Keratinocyte (primary cell): ENCODE data around the gene FBXO9.

ENCODE experiments used
- EZH2 ChIP-seq: IDR thresholded peaks from one replicate; pipeline ENCODE4 v1.6.1; 2012; ENCODE audit warnings: inconsistent platforms, mild to moderate bottlenecking, low read length, moderate library complexity
- TF ChIP-seq, protein P1 (sequence below), 3 experiments: IDR thresholded peaks in 1 of 3; conservative IDR thresholded peaks in 1 of 3; optimal IDR thresholded peaks in 1 of 3; 2 replicates in 2 of 3; 3 replicates in 1 of 3; pipeline versions ENCODE3 to v1.5.1; 2011; ENCODE audit warnings: low read length in 3 of 3, mild to moderate bottlenecking in 3 of 3, moderate library complexity in 2 of 3, control low read depth in 1 of 3, inconsistent platforms in 1 of 3; ENCODE audit not compliant: insufficient read depth in 2 of 3; ENCODE audit errors: extremely low read depth in 1 of 3

DNA sequence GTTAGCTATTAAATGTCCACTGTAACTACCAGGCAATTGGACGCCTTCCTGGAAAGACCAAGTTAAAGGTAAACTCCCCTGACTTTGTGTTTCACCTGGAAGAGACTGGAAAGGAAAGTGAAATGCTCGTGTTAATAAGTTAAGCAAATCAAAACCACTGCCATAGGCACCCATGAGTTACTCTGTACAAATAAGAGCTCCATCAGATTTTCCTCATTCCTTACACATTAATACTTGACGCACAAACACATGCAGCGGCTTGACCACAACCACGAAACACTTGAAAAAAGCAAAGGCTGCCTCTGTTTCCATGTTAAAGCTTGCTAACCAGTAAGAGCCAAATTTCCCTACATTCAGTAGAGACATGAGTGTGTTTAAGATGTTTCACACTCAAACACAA, 63.6 kb downstream of the FBXO9 start:
- TF ChIP-seq, protein P1, sequence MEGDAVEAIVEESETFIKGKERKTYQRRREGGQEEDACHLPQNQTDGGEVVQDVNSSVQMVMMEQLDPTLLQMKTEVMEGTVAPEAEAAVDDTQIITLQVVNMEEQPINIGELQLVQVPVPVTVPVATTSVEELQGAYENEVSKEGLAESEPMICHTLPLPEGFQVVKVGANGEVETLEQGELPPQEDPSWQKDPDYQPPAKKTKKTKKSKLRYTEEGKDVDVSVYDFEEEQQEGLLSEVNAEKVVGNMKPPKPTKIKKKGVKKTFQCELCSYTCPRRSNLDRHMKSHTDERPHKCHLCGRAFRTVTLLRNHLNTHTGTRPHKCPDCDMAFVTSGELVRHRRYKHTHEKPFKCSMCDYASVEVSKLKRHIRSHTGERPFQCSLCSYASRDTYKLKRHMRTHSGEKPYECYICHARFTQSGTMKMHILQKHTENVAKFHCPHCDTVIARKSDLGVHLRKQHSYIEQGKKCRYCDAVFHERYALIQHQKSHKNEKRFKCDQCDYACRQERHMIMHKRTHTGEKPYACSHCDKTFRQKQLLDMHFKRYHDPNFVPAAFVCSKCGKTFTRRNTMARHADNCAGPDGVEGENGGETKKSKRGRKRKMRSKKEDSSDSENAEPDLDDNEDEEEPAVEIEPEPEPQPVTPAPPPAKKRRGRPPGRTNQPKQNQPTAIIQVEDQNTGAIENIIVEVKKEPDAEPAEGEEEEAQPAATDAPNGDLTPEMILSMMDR (optimal IDR thresholded peaks at IDR 0.05 in 1 of 3, IDR thresholded peaks at IDR 0.05 in 1 of 3, conservative IDR thresholded peaks at IDR 0.05 in 1 of 3; ENCODE audit: extremely low read depth in 1 of 3, insufficient read depth in 2 of 3, low read length in 3 of 3) = no peak
- TF ChIP-seq EZH2 = no peak
